Prostate gland (tissue), 2 donors: ENCODE data around the gene HSCB.
A peak's percentile ranks its signal among the peaks of the same experiment; 100 is the strongest.

ENCODE experiments used
- POLR2A ChIP-seq: fragments of 450-650 bp; IDR thresholded peaks from one replicate; pipeline ENCODE4 v1.6.1; 2016; ENCODE audit warnings: antibody characterized with exemption, mild to moderate bottlenecking
- POLR2AphosphoS5 ChIP-seq: sonication (generic); formaldehyde crosslinking; IDR thresholded peaks from one replicate; pipeline ENCODE4 v1.6.1; 2017; ENCODE audit warnings: antibody characterized with exemption
- TF ChIP-seq, protein P1 (sequence below), 4 experiments: fragments of 200-600 bp in 2 of 4; fragments of 450-650 bp in 2 of 4; sonication (generic) in 2 of 4; IDR thresholded peaks; 1 replicate in 3 of 4; 2 replicates in 1 of 4; pipeline ENCODE4 v1.5.1; 2016 to 2019; ENCODE audit warnings: antibody characterized with exemption in 4 of 4, mild to moderate bottlenecking in 2 of 4, moderate library complexity in 2 of 4

DNA sequence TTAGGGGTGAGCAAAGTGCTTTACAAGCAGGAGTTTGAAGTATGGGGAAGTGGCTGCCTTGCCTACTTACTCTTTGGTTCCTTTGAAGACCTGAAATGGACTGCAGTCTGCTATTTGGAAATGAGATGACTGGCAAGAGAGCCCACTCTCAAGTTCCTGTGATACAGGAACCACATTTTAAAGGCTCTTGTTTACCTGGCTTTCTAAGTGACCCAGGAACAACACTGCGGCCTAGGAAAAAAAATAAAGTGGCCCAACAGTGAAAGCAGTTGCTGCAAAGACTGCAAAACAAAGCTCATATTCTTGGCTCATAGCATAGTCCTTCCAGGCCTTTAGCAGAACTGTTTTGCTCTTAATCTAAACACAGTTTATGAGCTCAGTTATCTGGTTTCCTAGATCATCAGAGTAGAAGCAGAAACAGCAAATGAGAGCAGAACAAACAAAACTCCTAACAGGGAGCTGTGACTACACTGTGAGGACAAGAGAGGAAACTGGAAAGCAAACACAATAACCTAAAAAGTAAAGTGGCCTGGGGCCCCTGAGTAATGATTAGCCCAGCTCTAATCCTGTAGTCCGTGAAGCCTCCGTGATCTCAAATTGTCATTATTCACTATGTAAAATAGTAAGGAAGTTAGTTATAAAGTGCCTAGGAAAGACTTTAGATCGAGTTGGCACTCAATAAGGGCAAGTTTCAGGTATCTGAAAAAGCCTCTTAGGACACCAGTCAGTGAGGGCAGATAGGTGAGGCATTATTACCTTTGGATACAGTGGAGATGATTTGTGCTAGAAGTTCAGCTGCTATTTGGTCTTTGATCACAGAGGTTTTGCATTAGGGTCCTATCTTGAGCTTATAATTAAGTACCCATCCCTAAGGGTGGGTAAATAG lies 42.2 kb downstream of the HSCB start:
- TF ChIP-seq POLR2AphosphoS5: peak; percentile 45
- TF ChIP-seq, protein P1, sequence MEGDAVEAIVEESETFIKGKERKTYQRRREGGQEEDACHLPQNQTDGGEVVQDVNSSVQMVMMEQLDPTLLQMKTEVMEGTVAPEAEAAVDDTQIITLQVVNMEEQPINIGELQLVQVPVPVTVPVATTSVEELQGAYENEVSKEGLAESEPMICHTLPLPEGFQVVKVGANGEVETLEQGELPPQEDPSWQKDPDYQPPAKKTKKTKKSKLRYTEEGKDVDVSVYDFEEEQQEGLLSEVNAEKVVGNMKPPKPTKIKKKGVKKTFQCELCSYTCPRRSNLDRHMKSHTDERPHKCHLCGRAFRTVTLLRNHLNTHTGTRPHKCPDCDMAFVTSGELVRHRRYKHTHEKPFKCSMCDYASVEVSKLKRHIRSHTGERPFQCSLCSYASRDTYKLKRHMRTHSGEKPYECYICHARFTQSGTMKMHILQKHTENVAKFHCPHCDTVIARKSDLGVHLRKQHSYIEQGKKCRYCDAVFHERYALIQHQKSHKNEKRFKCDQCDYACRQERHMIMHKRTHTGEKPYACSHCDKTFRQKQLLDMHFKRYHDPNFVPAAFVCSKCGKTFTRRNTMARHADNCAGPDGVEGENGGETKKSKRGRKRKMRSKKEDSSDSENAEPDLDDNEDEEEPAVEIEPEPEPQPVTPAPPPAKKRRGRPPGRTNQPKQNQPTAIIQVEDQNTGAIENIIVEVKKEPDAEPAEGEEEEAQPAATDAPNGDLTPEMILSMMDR (IDR thresholded peaks at IDR 0.05): no peak
- TF ChIP-seq POLR2A: no peak
